GM19395 (cell line): ENCODE data around the gene JDP2.

Source experiments
- ATAC-seq: cut with Tn5 transposase; IDR thresholded peaks from one replicate; pipeline ENCODE4 v1.9.1; 2021; ENCODE audit warnings: mild to moderate bottlenecking, moderate library complexity; ENCODE audit not compliant: unreplicated experiment

JDP2 gene

DNA sequence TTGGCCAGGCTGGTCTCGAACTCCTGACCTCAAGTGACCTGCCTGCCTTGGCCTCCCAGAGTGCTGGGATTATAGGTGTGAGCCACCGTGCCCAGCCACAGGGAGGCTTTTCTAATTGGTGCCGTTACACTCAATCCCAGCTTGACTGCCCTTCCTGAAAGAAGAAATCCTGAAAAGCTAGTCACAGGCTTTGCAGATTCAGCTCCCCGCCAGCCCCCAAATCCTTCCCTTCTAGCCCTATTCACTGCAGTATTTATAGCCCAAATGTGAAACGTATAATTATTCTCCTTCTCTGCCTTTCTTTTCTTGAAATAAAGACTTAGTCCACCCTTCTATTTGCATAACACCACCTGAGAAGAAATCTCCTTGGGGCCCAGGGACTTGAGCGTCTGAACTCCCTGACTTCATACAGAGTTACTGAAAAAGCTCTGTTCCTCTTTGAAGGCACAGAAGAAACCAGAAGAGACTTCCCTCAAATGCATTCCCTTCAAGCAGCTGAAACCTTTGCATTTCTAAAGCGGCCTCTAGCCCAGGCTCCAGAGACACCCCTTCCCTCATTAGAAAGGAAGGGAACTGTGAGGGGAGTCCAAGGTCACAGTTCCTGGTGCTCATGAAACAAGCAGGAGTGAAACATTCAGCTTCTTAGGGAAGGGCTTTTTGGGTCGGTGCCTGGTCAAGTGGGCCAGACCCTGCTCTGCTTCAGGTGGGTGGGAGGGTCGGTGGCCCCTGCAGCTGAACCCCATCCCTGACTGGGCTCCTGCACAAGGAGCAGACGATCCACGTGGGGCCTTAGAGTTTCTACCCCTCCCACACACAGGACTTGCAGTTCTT lies 52.2 kb downstream of the JDP2 start:
- peak; percentile 93 for ATAC-seq

DNA sequence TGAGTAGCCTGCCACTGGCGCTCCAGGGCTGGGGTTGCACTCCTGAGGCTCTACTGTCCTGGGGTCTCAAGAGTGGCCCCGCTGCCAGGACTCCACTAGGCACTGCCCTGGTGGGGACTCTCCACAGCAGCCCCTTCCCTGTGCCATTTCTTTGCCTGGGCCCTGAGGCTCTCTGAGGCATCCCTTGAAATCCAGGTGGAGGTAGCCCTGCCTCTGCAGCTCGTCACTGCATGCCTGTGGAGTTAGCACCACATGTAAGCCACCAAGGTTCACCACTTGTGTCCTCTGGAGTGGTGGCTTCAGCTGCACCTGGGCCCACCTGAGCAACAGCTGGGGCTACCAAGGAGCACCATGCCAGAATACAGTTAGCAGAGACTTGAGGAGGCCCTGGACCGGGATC lies 54.5 kb downstream of the JDP2 start:
- no peak for ATAC-seq

DNA sequence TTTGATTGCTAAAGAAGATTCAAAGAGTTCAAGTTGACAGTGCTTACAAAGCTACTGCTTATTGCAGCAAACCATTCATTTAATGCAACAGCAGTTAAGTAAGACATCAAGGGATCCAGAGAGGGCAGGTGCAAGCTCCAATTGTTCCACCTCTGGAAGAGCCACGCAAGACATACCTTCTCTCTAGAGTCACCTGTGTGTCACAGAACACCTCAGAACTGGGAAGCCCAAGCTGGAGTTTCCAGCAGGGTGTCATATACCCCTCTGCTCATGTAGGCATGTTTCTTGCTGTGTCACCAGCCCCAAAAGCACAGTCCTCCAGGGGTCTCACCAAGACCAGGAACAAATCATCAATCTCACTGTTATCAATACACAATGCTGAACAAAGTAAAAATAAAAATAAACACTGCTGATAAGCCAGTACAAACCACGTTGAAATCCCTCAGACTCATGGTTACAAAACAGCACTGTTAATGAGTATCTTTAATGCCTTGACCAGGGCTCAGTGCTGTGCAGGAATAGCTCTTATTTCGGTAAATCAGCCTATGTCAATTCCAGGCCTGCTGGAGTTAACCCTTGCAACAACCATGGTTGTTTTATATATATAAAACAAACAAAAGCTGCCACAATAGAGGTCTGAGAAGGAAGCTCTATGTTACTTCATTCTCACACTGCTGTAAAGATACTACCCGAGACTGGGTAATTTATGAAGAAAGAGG lies 57.0 kb downstream of the JDP2 start:
- no peak for ATAC-seq

DNA sequence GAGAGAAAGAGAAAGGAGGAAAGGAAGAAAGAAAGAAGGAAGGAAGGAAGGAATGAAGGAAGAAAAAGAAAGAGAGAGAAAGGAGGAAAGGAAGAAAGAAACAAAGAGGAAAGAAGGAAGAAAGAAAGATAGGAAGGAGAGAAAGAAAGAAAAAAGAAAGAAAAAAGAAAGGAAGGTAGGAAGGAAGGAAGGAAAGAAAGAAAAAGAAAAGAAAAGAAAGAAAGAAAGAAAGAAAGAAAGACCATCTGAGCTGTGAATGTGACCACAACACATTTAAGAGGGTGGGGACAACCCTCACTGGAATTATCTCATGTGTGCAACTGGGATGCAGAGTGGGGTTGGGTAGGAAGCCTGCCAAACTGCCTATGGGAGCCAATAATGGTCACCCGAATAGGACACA lies 58.5 kb downstream of the JDP2 start:
- no peak for ATAC-seq

DNA sequence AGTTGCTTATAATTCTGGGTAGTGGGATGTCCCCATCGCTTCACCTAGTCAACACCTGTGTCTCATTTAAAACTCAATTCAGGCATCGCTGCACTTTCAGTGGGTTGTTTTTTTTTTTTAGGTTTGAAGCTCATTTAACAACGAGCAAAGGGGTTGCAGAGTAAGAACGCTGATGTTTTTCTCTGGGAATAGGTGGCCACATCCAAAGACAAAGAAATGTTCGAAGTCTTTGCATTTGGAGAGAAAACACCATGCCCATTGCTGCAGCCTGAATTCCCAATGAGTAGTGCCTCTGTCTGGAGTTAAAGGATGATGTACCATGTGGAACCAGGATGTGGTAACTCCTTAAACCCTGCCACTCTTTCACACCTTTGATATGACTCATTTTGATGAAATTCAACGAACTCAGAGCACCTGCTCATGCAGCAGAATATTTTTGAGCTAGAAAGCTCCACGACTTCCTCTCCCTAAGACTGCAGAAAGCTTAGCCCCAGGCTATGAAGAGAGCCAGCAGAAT lies 59.4 kb downstream of the JDP2 start:
- peak; percentile 80 for ATAC-seq

DNA sequence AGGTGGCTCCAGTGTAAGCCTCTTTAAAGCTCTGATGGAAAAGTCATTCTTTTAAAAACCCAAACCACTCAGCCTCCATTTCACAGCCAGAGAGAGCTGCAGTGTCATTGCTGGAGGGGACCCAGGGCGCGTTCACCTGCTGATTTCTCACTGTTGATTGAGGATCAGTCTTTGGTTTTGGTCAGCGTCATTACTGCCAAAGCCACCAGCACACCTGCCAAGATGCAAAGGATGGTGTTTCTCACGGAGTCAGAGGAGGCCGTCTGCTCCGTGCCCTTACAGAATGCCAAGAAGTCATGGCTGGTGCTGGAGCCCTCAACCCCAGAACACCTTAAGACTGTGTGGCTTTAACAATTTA lies 61.6 kb downstream of the JDP2 start:
- ATAC-seq = no peak

DNA sequence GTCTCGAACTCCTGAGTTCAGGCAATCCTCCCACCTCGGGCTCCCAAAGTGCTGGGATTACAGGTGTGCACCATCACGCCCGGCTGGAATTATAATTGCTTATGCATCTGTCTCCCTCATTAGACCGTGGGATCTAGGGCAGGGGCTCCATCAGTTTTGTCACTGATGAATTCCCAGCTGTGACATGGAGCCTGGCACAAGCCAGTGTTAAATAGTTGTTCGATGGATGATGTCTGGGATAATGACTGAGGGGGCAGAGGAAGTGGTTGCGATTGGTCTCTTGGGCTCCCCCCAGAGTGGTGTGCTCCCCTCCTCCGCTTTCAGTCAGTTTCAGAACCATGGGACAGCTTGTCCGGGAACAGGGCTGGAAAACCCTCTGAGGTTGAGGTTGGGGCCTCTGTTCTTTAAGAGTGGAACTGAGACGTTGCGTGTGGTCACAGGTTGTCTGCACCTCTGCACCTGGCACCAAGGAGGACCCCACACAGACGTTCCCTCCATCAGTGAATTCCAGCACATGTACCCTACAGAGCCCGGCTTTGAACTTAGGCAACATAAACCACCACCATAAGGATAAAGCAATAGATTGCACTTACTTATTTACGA lies 63.7 kb downstream of the JDP2 start:
- no peak for ATAC-seq

DNA sequence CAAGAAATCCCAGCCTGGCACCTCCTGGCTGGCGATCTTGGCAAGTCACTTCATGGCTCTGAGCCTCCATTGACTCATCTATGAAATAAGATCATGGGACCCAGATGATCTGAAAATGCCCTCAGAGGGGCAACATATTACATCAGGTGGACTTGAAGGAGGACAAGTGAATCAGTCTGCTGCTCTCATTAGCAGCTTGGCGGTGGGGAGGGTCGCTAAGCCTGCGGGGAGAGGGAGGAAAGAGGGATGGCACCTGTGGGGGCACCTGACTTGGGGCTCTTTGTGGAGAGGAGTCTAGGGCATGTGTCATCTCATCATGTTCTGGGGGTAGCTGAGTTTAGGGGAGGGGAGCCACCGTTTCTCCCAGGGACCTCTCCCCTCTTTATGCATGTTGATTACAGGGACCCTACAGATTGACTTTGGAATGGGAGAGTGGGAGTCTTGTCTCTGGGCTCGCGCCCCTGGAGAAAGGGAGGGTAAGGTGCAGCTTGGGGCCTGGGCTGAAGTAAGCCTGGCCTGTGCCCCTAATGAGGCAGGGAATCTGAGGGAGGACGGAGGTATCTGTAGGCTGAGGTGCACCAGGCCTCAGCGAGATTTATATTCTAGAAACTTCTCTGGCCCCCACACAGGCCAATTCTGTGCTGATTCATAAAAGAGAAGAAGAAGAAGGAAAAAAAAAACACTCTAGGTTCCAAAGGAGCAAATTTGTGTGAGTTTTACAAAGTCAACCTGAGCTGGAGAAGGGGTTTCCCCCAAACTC lies 65.2 kb downstream of the JDP2 start:
- ATAC-seq = no peak

DNA sequence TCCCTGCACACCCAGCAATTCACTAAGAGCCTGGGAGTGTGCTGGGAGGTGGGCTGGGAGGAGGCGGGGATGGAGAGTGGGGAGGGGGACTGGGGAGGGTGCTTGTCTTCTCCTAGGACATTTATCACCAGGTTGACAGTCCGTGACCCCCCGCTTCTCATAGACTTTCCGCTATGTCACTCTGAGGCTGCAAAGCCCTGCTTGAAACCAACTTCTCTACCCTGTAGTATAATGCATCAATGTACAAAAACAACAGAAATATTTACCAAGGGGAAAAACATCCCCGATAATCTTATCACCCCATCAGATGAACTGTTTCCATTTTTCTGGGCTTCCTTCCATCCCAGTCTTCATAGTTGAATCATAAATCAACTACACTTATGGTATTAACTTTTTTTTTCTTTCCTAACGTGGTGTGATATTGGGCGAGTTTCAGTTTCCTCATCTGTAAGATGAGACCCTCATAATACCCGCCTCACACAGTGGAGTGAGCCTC lies 65.8 kb downstream of the JDP2 start:
- no peak for ATAC-seq

DNA sequence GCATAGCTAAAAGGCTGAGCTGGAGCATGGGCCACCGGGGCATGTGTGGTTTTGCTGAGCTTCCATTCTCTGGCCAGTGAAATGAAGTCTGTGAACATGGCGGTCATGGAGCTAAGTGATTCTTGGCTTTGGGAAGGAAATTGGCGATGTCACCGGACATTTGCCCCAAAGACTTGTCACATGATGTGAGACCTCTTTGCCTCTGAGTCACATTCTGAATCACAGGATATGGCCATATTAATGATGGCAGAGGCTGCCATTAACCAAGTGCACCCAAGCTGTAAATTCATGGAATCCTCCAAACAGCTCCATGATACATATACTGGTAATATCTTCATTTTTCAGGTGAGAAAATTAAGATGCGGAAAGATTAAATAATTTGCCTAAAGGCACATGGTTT lies 67.1 kb downstream of the JDP2 start:
- no peak for ATAC-seq

DNA sequence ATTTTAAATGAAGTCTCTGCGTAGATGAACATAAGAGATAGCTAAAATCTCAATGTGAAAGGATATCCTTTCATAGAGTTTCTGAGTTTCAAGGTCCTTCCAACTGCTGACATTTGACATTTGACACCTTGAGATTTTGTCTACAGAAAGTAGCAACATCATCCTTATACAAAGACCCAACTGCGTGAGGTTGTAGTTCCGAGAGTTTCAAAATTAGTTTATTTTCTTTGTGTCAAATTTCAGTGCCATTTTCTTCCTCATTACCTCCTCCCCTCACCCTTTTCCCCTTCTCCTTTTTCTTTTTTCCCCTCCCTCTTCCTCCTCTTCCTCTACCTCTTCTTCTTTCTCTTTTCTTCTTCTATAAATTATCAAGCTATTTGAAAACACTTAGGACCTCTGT lies 67.6 kb downstream of the JDP2 start:
- ATAC-seq = no peak

DNA sequence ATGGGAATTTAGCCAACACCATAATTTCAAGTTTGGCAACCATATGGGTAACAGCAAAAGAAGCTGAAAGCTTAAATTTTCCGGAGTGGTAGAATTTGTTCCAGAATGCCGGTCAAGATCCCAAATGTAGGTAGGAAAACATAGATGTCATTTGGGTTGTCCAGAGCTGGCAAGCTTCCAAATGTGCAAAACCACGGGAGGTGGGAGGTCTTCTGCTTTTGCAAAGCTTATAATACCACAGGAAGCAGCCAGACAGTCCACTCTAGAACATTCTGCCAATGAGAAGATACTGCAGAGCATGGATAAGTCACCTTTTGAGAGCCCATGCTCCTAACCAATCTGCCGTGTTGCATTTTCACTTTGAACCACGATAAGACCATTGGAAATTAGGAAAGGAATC lies 68.1 kb downstream of the JDP2 start:
- ATAC-seq = no peak

DNA sequence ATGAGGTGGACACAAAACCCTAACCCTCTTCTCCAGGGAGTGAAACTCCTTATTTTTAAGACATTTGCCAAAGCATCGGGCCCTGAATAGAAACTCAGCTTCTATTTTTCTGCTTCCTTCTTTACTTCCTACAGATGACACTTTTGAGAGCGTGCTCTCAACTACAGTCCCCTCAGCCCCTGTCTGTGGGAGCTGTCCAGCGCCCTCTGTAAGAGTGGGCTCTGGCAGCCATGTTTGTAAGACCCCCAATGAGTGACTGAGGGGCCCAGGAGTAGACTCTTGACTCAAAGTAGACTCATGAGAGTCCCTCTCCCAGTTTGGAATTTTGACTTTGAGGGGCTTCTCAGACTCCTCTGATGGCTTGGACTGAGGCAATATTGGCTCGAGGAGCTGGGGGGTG lies 68.9 kb downstream of the JDP2 start:
- ATAC-seq = no peak

DNA sequence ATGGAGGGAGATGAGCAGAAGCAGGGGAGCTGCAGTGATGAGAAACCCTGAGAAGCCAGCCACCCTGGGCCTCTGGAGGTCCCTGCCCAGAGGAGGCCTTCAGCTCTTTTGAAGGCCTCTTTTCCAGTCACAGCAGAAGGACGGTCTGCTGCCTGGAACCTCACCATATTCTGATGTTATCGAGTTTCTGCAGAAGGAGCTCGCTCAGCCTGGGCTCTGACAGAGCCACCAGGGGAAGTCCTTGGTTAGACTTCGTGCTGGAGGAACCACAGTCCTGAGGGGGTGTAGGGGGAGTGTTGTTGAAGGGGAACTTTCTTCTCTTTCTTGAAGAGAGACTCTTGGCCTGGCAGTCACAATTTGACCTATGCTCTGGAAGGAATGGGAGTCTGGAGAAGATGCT lies 69.4 kb downstream of the JDP2 start:
- no peak for ATAC-seq

DNA sequence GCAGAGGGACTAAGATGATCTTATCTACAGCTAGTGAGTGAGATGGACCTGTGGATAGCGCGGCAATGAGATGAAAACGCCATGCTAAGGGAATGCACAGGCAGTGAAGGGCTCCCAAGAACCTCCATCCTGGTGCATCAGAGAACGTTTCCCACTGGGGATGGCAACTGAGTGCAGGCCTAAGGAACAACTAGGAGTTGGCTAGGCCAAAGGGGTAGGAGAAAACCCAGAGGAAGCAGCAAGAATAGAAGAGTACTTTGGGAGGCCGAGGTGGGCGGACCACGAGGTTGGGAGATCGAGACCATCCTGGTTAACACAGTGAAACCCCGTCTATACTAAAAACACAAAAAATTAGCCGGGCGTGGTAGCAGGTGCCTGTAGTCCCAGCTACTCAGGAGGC lies 69.9 kb downstream of the JDP2 start:
- ATAC-seq = no peak

DNA sequence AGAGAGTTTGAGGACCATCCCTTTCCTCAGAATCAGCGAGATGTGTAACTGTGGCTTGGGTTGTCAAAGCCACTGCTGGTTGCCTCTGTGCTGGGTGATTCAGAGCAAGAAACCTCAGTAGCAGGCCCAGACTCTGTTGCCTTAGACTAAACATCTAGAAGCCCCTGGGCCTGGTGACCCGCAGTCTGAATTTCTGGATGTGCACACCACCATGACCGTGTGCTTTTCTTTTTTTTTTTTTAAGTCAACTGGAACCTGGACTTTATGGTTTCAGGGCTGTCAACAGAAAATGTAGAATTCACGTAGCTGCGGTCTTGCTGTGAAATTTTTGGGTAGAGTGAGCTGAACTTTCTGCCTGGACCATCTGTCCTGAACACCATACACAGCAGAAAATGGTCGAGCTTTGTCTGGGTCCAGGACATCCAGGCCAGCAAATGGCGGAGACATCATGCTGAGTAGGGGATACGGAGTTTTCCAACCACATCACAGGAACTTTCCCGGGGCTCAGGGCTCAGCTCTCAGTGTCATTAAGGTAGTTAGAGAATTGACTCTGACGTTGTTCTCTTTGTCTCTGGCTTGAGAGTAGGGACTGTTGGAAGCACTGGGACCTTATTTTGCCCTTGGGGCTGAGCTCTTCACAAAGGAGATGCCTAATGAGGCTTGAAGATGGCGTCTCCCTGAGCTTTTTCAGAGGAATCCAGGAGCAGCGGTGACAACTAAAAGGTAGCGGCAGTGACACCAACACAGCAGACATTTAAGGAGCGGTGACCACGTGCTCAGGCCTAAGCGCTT lies 71.5 kb downstream of the JDP2 start:
- peak; percentile 72 for ATAC-seq

DNA sequence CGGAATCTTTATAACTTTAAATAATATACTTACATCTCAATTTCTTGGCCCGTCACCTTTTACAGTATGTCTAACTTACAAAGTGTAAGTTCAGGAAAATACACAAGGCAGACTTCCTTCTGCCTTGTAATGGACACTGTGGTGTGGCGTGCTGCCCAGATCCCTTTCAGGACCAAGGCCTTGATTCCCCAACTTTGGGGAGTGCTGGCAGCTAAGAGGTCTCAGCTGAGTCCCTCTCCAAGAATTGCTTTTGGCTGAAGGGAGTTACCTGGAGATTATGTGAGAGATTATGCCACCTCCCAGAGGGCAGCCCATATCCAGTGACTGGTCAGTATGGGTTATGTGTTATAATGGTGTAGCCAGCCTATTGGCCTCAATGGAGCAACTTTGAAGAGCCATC lies 73.3 kb downstream of the JDP2 start:
- ATAC-seq = no peak

DNA sequence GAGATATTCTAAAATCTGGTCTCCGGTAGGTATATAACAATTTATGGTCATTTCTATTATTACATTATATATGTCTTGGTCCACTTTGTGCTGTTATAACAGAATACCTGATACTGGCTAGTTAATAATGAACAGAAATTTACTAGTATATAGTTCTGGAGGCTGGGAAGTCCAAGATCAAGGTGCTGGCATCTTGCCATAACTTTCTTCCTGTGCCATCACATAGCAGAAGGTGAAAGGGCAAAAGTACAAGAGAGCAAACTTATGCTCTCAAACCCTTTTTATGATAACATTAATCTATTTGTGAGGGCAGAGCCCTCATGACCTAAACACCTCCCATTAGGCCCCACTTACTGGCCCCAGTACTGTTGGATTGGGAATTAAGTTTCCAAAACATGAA lies 76.6 kb downstream of the JDP2 start:
- ATAC-seq = no peak

DNA sequence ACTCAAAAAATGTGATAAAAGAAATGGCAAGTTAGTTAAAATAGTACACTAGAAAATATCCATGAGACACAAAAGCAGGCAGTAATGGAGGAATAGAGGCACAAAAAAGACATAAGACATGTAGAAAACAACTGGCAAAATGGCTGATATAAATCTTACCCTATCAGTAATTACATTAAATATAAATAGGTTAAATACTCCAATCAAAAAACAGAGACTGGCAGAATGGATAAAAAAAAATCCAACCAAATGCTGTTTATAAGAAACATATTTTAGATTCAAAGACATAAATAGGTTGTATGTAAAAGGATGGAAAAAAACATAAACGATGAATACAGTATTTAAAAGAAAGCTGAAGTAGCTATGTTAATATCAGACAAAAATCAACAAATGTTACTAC lies 79.1 kb downstream of the JDP2 start:
- ATAC-seq = no peak

DNA sequence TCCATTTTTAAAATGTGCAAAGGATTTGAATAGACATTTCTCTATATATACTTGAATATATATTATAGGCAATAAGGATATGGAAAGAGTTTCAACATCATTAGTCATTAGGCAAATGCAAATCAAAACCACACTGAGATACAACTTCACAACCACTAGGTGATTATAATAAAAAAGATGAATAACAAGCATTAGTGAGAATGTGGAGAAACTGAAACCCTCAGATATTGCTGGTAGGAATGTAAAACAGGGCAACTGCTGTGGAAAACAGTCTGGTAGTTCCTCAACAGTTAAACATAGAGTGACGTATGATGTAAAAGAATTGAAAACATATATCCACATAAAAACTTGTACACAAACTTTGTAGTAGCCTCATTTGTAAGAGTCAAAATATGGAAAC lies 82.7 kb downstream of the JDP2 start:
- no peak for ATAC-seq
